ENCODE results near the gene KRT79. TPM values are rescaled to one million over a fixed set of nuclear protein-coding genes. Genes with fewer than 3 reads are reported as not detected.

Gene KRT79
- total and polyA plus RNA-seq, 11 donors, result 0.24 TPM; not detected in 10

DNA sequence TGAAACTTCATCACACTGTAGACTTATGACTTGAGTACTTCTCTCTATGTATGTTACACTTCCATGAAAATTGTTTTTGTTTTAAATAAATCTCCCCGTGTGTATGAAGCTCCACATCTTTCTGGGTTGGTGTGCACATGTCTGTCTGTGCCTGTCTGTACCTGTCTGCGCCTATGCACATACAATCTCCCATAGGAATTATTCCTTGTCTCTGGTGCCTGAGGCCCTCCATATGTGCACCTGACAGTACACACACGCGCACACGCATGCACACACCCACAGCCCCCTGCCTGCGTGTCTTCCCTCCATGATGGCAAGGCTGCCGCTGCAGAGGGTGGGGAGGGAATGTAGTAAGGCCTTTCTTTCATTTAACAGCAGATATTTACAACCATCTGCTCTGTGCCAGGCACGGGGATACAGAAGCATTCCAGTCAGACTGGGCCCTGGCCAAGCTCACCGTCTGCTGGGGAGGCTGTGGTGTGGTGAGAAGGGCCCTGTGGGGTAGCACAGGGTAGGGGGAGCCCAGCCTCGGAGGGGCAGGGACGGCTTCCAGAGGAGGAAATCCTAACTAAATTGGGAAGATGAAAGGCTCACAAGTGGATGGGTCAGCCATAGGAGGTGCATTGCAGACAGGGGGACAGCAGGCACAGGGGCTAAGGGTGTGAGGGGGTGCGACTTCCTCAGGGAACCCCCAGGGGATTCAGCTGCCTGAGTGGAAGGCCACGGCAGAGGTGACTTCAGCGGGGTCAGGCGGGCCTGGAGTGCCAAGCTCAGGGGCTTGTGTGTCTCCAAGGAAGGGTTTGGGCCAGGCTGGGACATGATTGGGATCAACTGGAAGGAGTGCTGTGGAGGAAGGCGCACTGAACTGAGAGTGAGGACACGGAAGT is 44.6 kb upstream of the KRT79 start:
- no peak for ATAC-seq
- H3K36me3 ChIP-seq, result no peaks in the 10 kb centered on the region
- peak overlapping the region in 1 of 12 donors; percentile 42 for H3K27ac ChIP-seq
- 71 to 78% (median 74%) methylated on average over 13 to 17 of the region's 17 CpGs for WGBS, 4 donors
- DNase-seq, result no peak
- intact Hi-C loops (cut with DNase I), result loop anchor here in 9 of 10 donors (2.0 to 5.0 kb wide), 7 partner anchors 298 to 726 kb away; no protein-coding TSS in a partner anchor
- no peak for TF ChIP-seq POLR2A (IDR thresholded peaks at IDR 0.05)
- TF ChIP-seq, protein P1, sequence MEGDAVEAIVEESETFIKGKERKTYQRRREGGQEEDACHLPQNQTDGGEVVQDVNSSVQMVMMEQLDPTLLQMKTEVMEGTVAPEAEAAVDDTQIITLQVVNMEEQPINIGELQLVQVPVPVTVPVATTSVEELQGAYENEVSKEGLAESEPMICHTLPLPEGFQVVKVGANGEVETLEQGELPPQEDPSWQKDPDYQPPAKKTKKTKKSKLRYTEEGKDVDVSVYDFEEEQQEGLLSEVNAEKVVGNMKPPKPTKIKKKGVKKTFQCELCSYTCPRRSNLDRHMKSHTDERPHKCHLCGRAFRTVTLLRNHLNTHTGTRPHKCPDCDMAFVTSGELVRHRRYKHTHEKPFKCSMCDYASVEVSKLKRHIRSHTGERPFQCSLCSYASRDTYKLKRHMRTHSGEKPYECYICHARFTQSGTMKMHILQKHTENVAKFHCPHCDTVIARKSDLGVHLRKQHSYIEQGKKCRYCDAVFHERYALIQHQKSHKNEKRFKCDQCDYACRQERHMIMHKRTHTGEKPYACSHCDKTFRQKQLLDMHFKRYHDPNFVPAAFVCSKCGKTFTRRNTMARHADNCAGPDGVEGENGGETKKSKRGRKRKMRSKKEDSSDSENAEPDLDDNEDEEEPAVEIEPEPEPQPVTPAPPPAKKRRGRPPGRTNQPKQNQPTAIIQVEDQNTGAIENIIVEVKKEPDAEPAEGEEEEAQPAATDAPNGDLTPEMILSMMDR (IDR thresholded peaks at IDR 0.05), result no peak
- H3K4me1 ChIP-seq, result peaks cover 0 to 25% (median 11%) of the 10 kb centered on the region in 12 donors
- H3K4me3 ChIP-seq, result peak overlapping the region in 5 of 12 donors; percentile 24 to 41 (median 37)
- no peaks in the 10 kb centered on the region for H3K9me3 ChIP-seq
- peaks cover 0 to 17% (median 0%) of the 10 kb centered on the region in 9 donors for H3K27me3 ChIP-seq

DNA sequence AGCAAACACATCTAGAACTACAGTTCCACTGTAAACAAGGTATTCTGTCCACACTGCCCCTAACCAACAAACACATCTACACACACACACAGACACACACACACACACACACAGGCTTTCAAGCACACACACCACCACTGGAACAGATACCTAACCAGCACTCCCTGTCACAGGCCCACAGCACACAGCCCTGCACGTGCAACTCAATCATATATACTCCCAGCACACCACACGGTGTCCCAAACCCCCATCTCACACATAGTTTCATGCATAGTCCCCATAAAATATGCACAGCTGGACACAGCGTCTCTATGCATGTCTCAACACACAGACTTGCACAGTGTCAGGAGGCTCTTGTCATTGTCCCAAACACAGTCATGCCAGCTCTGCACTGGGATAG is 43.1 kb upstream of the KRT79 start:
- ATAC-seq (no peak), DNase-seq (no peak)
- WGBS, 4 donors, result 80 to 88% (median 84%) methylated on average over 3 of the region's 3 CpGs
- H3K4me1 ChIP-seq, result peaks cover 0 to 30% (median 11%) of the 10 kb centered on the region in 12 donors
- no peaks in the 10 kb centered on the region for H3K9me3 ChIP-seq
- TF ChIP-seq, protein P1 (IDR thresholded peaks at IDR 0.05), result no peak
- no peak for TF ChIP-seq POLR2A (IDR thresholded peaks at IDR 0.05)
- no peaks in the 10 kb centered on the region for H3K36me3 ChIP-seq
- H3K27me3 ChIP-seq, result peaks cover 0 to 9% (median 0%) of the 10 kb centered on the region in 9 donors
- no peak overlapping the region for H3K27ac ChIP-seq
- no peak overlapping the region for H3K4me3 ChIP-seq
- intact Hi-C loops (cut with DNase I), result loop anchor here in 6 of 10 donors (5.0 kb wide), 3 partner anchors 500 to 720 kb away; no protein-coding TSS in a partner anchor

- intact Hi-C loops (cut with DNase I), result loop anchor here in 6 of 10 donors (5.0 kb wide), 3 partner anchors 499 to 719 kb away; no protein-coding TSS in a partner anchor
- peaks cover 0 to 3% (median 0%) of the 10 kb centered on the region in 9 donors for H3K27me3 ChIP-seq
- no peak overlapping the region for H3K4me3 ChIP-seq
- peaks cover 0 to 37% (median 11%) of the 10 kb centered on the region in 12 donors for H3K4me1 ChIP-seq
- DNase-seq, result peak in 1 of 5 donors; percentile 62
- TF ChIP-seq POLR2A (IDR thresholded peaks at IDR 0.05), result no peak
- TF ChIP-seq, protein P1 (IDR thresholded peaks at IDR 0.05), result no peak
- no peak for ATAC-seq
- H3K36me3 ChIP-seq, result no peaks in the 10 kb centered on the region
- 68 to 90% (median 73%) methylated on average over 3 to 7 of the region's 7 CpGs for WGBS, 4 donors
- no peak overlapping the region for H3K27ac ChIP-seq
- no peaks in the 10 kb centered on the region for H3K9me3 ChIP-seq
These were observed 42.3 kb upstream of the KRT79 start for GRCh38 chr12:52876372-52876771.

Measured in heart left ventricle (tissue), 16 donors.